ENCODE data around the gene HES6.
"Not testable (repeated sequence)": the region's sequence is repeated elsewhere in the genome, so short reads cannot be mapped to it uniquely, and the experiment has no call there.

Gene HES6

GRCh38 chr2:238239863-238240756, at the start of gene HES6:
HES6 (minus strand) TSS chr2:238240038; CDS start chr2:238239905, 133 bp downstream.
- peak; percentile 42 to 56 for DNase-seq

- no peak for DNase-seq
These were observed 49.7 kb upstream of the HES6 start for GRCh38 chr2:238289574-238289973.

- DNase-seq, result peak; percentile 75 to 88
These were observed 49.1 kb upstream of the HES6 start for GRCh38 chr2:238288650-238289573.

GRCh38 chr2:238287737-238288649, 48.2 kb upstream of the HES6 start, which contains the start of gene PER2:
PER2 (minus strand) TSS chr2:238288610; CDS start chr2:238277936, 10,674 bp downstream.
- DNase-seq, result peak; percentile 26 to 42

GRCh38 chr2:238286987-238287736, 47.3 kb upstream of the HES6 start:
- no peak for DNase-seq

GRCh38 chr2:238286551-238286950, 46.7 kb upstream of the HES6 start:
- no peak for DNase-seq

- DNase-seq, result no peak
These were observed 46.3 kb upstream of the HES6 start for GRCh38 chr2:238286095-238286494.

- no peak for DNase-seq
These were observed 45.8 kb upstream of the HES6 start for GRCh38 chr2:238285653-238286082.

- DNase-seq, result no peak
These were observed 45.1 kb upstream of the HES6 start for GRCh38 chr2:238284802-238285515.

- no peak for DNase-seq
These were observed 43.3 kb upstream of the HES6 start for GRCh38 chr2:238282861-238283738.

GRCh38 chr2:238281826-238282480, 42.1 kb upstream of the HES6 start:
- no peak for DNase-seq

GRCh38 chr2:238280083-238280825, 40.4 kb upstream of the HES6 start:
- no peak for DNase-seq

GRCh38 chr2:238279324-238279682, 39.5 kb upstream of the HES6 start:
- DNase-seq, result no peak

- DNase-seq, result no peak
These were observed 38.9 kb upstream of the HES6 start for GRCh38 chr2:238278626-238279323.

GRCh38 chr2:238277695-238278094, 37.9 kb upstream of the HES6 start:
- no peak for DNase-seq

GRCh38 chr2:238274152-238274865, 34.5 kb upstream of the HES6 start:
- no peak for DNase-seq

- not testable (repeated sequence) for DNase-seq
These were observed 33.6 kb upstream of the HES6 start for GRCh38 chr2:238273433-238273832.

Measured in Kasumi-1 (cell line).